ENCODE results near the gene EPN2.

The EPN2 gene

GRCh38 chr17:19242323-19242722, 5.2 kb downstream of the EPN2 start:
- no peak for DNase-seq

GRCh38 chr17:19242926-19243325, 5.8 kb downstream of the EPN2 start:
- no peak for DNase-seq

- no peak for DNase-seq
Observed at GRCh38 chr17:19243838-19244237, 6.7 kb downstream of the EPN2 start.

- DNase-seq = no peak
Observed at GRCh38 chr17:19244357-19244756, 7.2 kb downstream of the EPN2 start.

- no peak for DNase-seq
Observed at GRCh38 chr17:19244781-19245180, 7.6 kb downstream of the EPN2 start.

GRCh38 chr17:19247473-19247872, 10.3 kb downstream of the EPN2 start:
- no peak for DNase-seq

GRCh38 chr17:19248151-19248927, 11.2 kb downstream of the EPN2 start:
- no peak for DNase-seq

GRCh38 chr17:19248928-19249574, 11.9 kb downstream of the EPN2 start:
- peak in 1 of 2 donors; percentile 35 for DNase-seq

- DNase-seq = no peak
Observed at GRCh38 chr17:19249681-19250080, 12.5 kb downstream of the EPN2 start.

- peak; percentile 79 to 89 for DNase-seq
Observed at GRCh38 chr17:19250421-19251173, 13.4 kb downstream of the EPN2 start.

- no peak for DNase-seq
Observed at GRCh38 chr17:19253112-19253511, 15.9 kb downstream of the EPN2 start.

GRCh38 chr17:19254651-19255050, 17.5 kb downstream of the EPN2 start:
- DNase-seq = no peak

- no peak for DNase-seq
Observed at GRCh38 chr17:19255279-19255678, 18.1 kb downstream of the EPN2 start.

- no peak for DNase-seq
Observed at GRCh38 chr17:19258371-19258770, 21.2 kb downstream of the EPN2 start.

GRCh38 chr17:19260958-19261357, 23.8 kb downstream of the EPN2 start:
- no peak for DNase-seq

GRCh38 chr17:19261426-19261825, 24.3 kb downstream of the EPN2 start:
- no peak for DNase-seq

GRCh38 chr17:19262650-19263631, 25.8 kb downstream of the EPN2 start:
- no peak for DNase-seq

- no peak for DNase-seq
Observed at GRCh38 chr17:19263641-19264051, 26.5 kb downstream of the EPN2 start.

GRCh38 chr17:19264268-19264667, 27.1 kb downstream of the EPN2 start:
- DNase-seq = no peak

- no peak for DNase-seq
Observed at GRCh38 chr17:19264681-19265080, 27.5 kb downstream of the EPN2 start.

- no peak for DNase-seq
Observed at GRCh38 chr17:19265755-19266154, 28.6 kb downstream of the EPN2 start.

- no peak for DNase-seq
Observed at GRCh38 chr17:19268611-19269010, 31.4 kb downstream of the EPN2 start.
